ENCODE data around the gene PXT1.
"Not testable (repeated sequence)": the region's sequence is repeated elsewhere in the genome, so short reads cannot be mapped to it uniquely, and the experiment has no call there.

The PXT1 gene

GRCh38 chr6:36442671-36443470, at the start of gene PXT1, which contains the start of gene KCTD20:
Gene PXT1, minus strand, starts transcription at chr6:36442854. Its CDS starts 16,772 bp downstream, at chr6:36426082.
Gene KCTD20, plus strand, starts transcription at chr6:36443000. Its CDS starts 27,098 bp downstream, at chr6:36470098.
- in situ Hi-C loops (cut with MboI; ENCODE audit: low sequenced_read_pairs), result no loop called here

GRCh38 chr6:36492092-36492491, 49.4 kb upstream of the PXT1 start:
- in situ Hi-C loops (cut with MboI; ENCODE audit: low sequenced_read_pairs), result no loop called here

- in situ Hi-C loops (cut with MboI; ENCODE audit: low sequenced_read_pairs), result no loop called here
These were observed 48.8 kb upstream of the PXT1 start for GRCh38 chr6:36491378-36491965.

- in situ Hi-C loops (cut with MboI; ENCODE audit: low sequenced_read_pairs), result no loop called here
These were observed 46.8 kb upstream of the PXT1 start for GRCh38 chr6:36489426-36489825.

GRCh38 chr6:36488221-36488620, 45.6 kb upstream of the PXT1 start:
- in situ Hi-C loops (cut with MboI; ENCODE audit: low sequenced_read_pairs), result no loop called here

GRCh38 chr6:36487698-36488097, 45.0 kb upstream of the PXT1 start:
- in situ Hi-C loops (cut with MboI; ENCODE audit: low sequenced_read_pairs), result no loop called here

GRCh38 chr6:36484736-36485135, 42.1 kb upstream of the PXT1 start:
- in situ Hi-C loops (cut with MboI; ENCODE audit: low sequenced_read_pairs), result no loop called here

- in situ Hi-C loops (cut with MboI; ENCODE audit: low sequenced_read_pairs), result not testable (repeated sequence)
These were observed 40.7 kb upstream of the PXT1 start for GRCh38 chr6:36483326-36483725.

- in situ Hi-C loops (cut with MboI; ENCODE audit: low sequenced_read_pairs), result no loop called here
These were observed 36.6 kb upstream of the PXT1 start for GRCh38 chr6:36479256-36479655.

GRCh38 chr6:36478051-36478526, 35.4 kb upstream of the PXT1 start:
- in situ Hi-C loops (cut with MboI; ENCODE audit: low sequenced_read_pairs), result no loop called here

GRCh38 chr6:36469946-36470345, 27.3 kb upstream of the PXT1 start:
- in situ Hi-C loops (cut with MboI; ENCODE audit: low sequenced_read_pairs), result no loop called here

- in situ Hi-C loops (cut with MboI; ENCODE audit: low sequenced_read_pairs), result no loop called here
These were observed 26.6 kb upstream of the PXT1 start for GRCh38 chr6:36469148-36469661.

GRCh38 chr6:36467625-36468024, 25.0 kb upstream of the PXT1 start:
- in situ Hi-C loops (cut with MboI; ENCODE audit: low sequenced_read_pairs), result no loop called here

GRCh38 chr6:36464233-36464632, 21.6 kb upstream of the PXT1 start:
- in situ Hi-C loops (cut with MboI; ENCODE audit: low sequenced_read_pairs), result no loop called here

GRCh38 chr6:36463676-36464075, 21.0 kb upstream of the PXT1 start:
- in situ Hi-C loops (cut with MboI; ENCODE audit: low sequenced_read_pairs), result no loop called here

GRCh38 chr6:36461646-36462045, 19.0 kb upstream of the PXT1 start:
- in situ Hi-C loops (cut with MboI; ENCODE audit: low sequenced_read_pairs), result no loop called here

GRCh38 chr6:36460916-36461315, 18.3 kb upstream of the PXT1 start:
- in situ Hi-C loops (cut with MboI; ENCODE audit: low sequenced_read_pairs), result no loop called here

- in situ Hi-C loops (cut with MboI; ENCODE audit: low sequenced_read_pairs), result no loop called here
These were observed 16.8 kb upstream of the PXT1 start for GRCh38 chr6:36459501-36459900.

GRCh38 chr6:36455486-36456027, 12.9 kb upstream of the PXT1 start:
- in situ Hi-C loops (cut with MboI; ENCODE audit: low sequenced_read_pairs), result no loop called here

GRCh38 chr6:36452897-36453296, 10.2 kb upstream of the PXT1 start:
- in situ Hi-C loops (cut with MboI; ENCODE audit: low sequenced_read_pairs), result not testable (repeated sequence)

GRCh38 chr6:36449173-36449572, 6.5 kb upstream of the PXT1 start:
- in situ Hi-C loops (cut with MboI; ENCODE audit: low sequenced_read_pairs), result not testable (repeated sequence)

- in situ Hi-C loops (cut with MboI; ENCODE audit: low sequenced_read_pairs), result no loop called here
These were observed 3.0 kb upstream of the PXT1 start for GRCh38 chr6:36445621-36446020.

All from HL-60/S4 (cell line).